ENCODE measurements around the gene TOMM7.

GRCh38 chr7:22802426-22802825 is 20.2 kb downstream of the TOMM7 start:
- no peak for TF ChIP-seq POLR2A (IDR thresholded peaks at IDR 0.05; ENCODE audit: low read length)
- no peak for TF ChIP-seq NR3C1 (IDR thresholded peaks at IDR 0.05)
- no peak for TF ChIP-seq ESRRA (IDR thresholded peaks at IDR 0.05; ENCODE audit: borderline replicate concordance, low read length)
- TF ChIP-seq RCOR1 (IDR thresholded peaks at IDR 0.05; ENCODE audit: low read depth, low read length), result no peak
- no peak for TF ChIP-seq CTCF (IDR thresholded peaks at IDR 0.05)
- no peak for TF ChIP-seq CBX2 (IDR thresholded peaks at IDR 0.05; ENCODE audit: borderline replicate concordance, low read depth)
- no peak for TF ChIP-seq JUNB (IDR thresholded peaks at IDR 0.05)
